Stomach (tissue), 9 donors: ENCODE measurements around the gene EIF3L. TPM values are rescaled to one million over a fixed set of nuclear protein-coding genes. Genes with fewer than 3 reads are reported as not detected.
A peak's percentile ranks its signal among the peaks of the same experiment; 100 is the strongest.

ENCODE experiments used
- DNase-seq, 2 donors: peaks; one replicate each; pipeline versions ENCODE4 v3.0.0 to v3.0.0-alpha.2; 2013 to 2019
- H3K27ac ChIP-seq, 5 donors: fragments of 200-600 bp in 4 of 5; sonication (generic) in 4 of 5; one replicate each; pipeline ENCODE4 v1.5.1; 2013 to 2019; ENCODE audit warnings: mild to moderate bottlenecking in 1 of 5, moderate library complexity in 1 of 5
- H3K27me3 ChIP-seq, 3 donors: fragments of 200-600 bp; sonication (generic); one replicate each; pipeline ENCODE4 v1.5.1; 2017 to 2019; ENCODE audit warnings: mixed run types in 1 of 3
- H3K36me3 ChIP-seq, 4 donors: fragments of 200-600 bp; sonication (generic); 1 replicate in 3 of 4; 2 replicates in 1 of 4; pipeline ENCODE4 v1.5.1; 2016 to 2019
- H3K4me1 ChIP-seq, 4 donors: fragments of 200-600 bp; sonication (generic); one replicate each; pipeline ENCODE4 v1.5.1; 2016 to 2019
- H3K4me3 ChIP-seq, 4 donors: fragments of 200-600 bp; sonication (generic) in 3 of 4; one replicate each; pipeline ENCODE4 v1.5.1; 2016 to 2019; ENCODE audit warnings: mild to moderate bottlenecking in 1 of 4
- H3K9me3 ChIP-seq, 4 donors: fragments of 200-600 bp; sonication (generic); one replicate each; pipeline ENCODE4 v1.5.1; 2016 to 2019
- CTCF ChIP-seq, 7 experiments: fragments of 450-650 bp in 4 of 7; fragments of 200-600 bp in 3 of 7; sonication (generic) in 3 of 7; IDR thresholded peaks; one replicate each; pipeline ENCODE4 v1.5.1; 2016 to 2019; ENCODE audit warnings: antibody characterized with exemption in 7 of 7, control low read depth in 2 of 7, mild to moderate bottlenecking in 1 of 7
- EP300 ChIP-seq: sonication (generic); formaldehyde crosslinking; IDR thresholded peaks from one replicate; pipeline ENCODE4 v1.6.1; 2017; ENCODE audit warnings: antibody characterized with exemption
- POLR2A ChIP-seq, 4 donors: fragments of 450-650 bp; IDR thresholded peaks; one replicate each; pipeline ENCODE4 v1.6.1; 2016; ENCODE audit warnings: antibody characterized with exemption in 4 of 4, control low read depth in 2 of 4, mild to moderate bottlenecking in 1 of 4, moderate library complexity in 1 of 4
- POLR2AphosphoS5 ChIP-seq, 3 donors: sonication (generic); formaldehyde crosslinking; IDR thresholded peaks; one replicate each; pipeline ENCODE4 v1.6.1; 2016; ENCODE audit warnings: antibody characterized with exemption in 3 of 3
- WGBS, 5 donors: extraction: QIAGEN DNeasy Blood & Tissue Kit in 3 of 5; methylation state at CpG; one replicate each; pipeline versions ENCODE4 v1.1.5 to v1.1.7; 2013 to 2018; 5-methylcytosine and 5-hydroxymethylcytosine counted together
- intact Hi-C: fragments of 100-400 bp; cut with DNase I; formaldehyde crosslinking; loops from one replicate; pipeline ENCODE4 v1.15.1; 2023; ENCODE audit warnings: low total_unique reads
- polyA plus RNA-seq, 3 donors: library from polyadenylated mRNA; stranded (reverse); fragments of 200-250 nt; gene quantifications; one replicate each; pipeline ENCODE4 v1.2.3, GENCODE V29; 2013
- total RNA-seq, 5 donors: library from RNA; depleted of rRNA; stranded (reverse); fragments of >200 nt; gene quantifications; one replicate each; pipeline versions ENCODE4 v1.1.0 to v1.2.3, GENCODE V29; 2014 to 2016
- donor health status: healthy with polysubstance abuse.
- donor health status: Bipolar disorder and iron deficiency.
- donor health status: healthy.

EIF3L gene
- total and polyA plus RNA-seq, 8 donors, result 254 to 657 (median 381) TPM

- Histone ChIP-seq H3K4me3 (no peak overlapping the region), H3K9me3 (no peaks in the 10 kb centered on the region), H3K36me3 (peaks cover 43 to 97% (median 97%) of the 10 kb centered on the region in 4 donors), H3K4me1 (peaks cover 4 to 13% (median 11%) of the 10 kb centered on the region in 4 donors), H3K27me3 (no peaks in the 10 kb centered on the region), H3K27ac (peak overlapping the region in 2 of 5 donors; percentile 5 to 26)
- intact Hi-C loops, result no loop called here
- no peak for DNase-seq
- 77 to 93% (median 78%) methylated on average over 4 of the region's 4 CpGs for WGBS, 5 donors
- TF ChIP-seq POLR2AphosphoS5 (IDR thresholded peaks at IDR 0.05) (no peak), EP300 (no peak), POLR2A (IDR thresholded peaks at IDR 0.05) (no peak), CTCF (IDR thresholded peaks at IDR 0.05) (no peak)
These were observed 68.8 kb downstream of the EIF3L start for GRCh38 chr22:37917874-37918548.

GRCh38 chr22:37918580-37919270, 69.5 kb downstream of the EIF3L start:
- H3K4me3 ChIP-seq, result no peak overlapping the region
- H3K27ac ChIP-seq, result peak overlapping the region in 1 of 5 donors; percentile 26
- intact Hi-C loops, result no loop called here
- H3K36me3 ChIP-seq, result peaks cover 37 to 97% (median 96%) of the 10 kb centered on the region in 4 donors
- WGBS, 5 donors, result 82 to 90% (median 86%) methylated on average over 18 to 25 of the region's 25 CpGs
- H3K27me3 ChIP-seq, result no peaks in the 10 kb centered on the region
- no peak for DNase-seq
- H3K4me1 ChIP-seq, result peaks cover 4 to 19% (median 17%) of the 10 kb centered on the region in 4 donors
- H3K9me3 ChIP-seq, result no peaks in the 10 kb centered on the region
- TF ChIP-seq CTCF (IDR thresholded peaks at IDR 0.05) (no peak), POLR2AphosphoS5 (IDR thresholded peaks at IDR 0.05) (no peak), EP300 (no peak), POLR2A (IDR thresholded peaks at IDR 0.05) (no peak)

GRCh38 chr22:37920126-37920525, 70.9 kb downstream of the EIF3L start:
- H3K36me3 ChIP-seq, result peaks cover 32 to 97% (median 94%) of the 10 kb centered on the region in 4 donors
- no peak for TF ChIP-seq POLR2AphosphoS5 (IDR thresholded peaks at IDR 0.05)
- no peak for TF ChIP-seq POLR2A (IDR thresholded peaks at IDR 0.05)
- no peak for TF ChIP-seq EP300
- no peak for TF ChIP-seq CTCF (IDR thresholded peaks at IDR 0.05)
- intact Hi-C loops, result no loop called here
- DNase-seq, result no peak
- H3K9me3 ChIP-seq, result no peaks in the 10 kb centered on the region
- H3K27me3 ChIP-seq, result no peaks in the 10 kb centered on the region
- no peak overlapping the region for H3K4me3 ChIP-seq
- H3K27ac ChIP-seq, result peak overlapping the region in 3 of 5 donors; percentile 15 to 56 (median 37)
- 72 to 85% (median 77%) methylated on average over 5 of the region's 5 CpGs for WGBS, 5 donors
- peaks cover 5 to 33% (median 30%) of the 10 kb centered on the region in 4 donors for H3K4me1 ChIP-seq

- Histone ChIP-seq H3K4me1 (peaks cover 15 to 51% (median 46%) of the 10 kb centered on the region in 4 donors), H3K27me3 (no peaks in the 10 kb centered on the region), H3K4me3 (no peak overlapping the region), H3K36me3 (peaks cover 43 to 97% (median 94%) of the 10 kb centered on the region in 4 donors), H3K9me3 (no peaks in the 10 kb centered on the region), H3K27ac (peak overlapping the region in 4 of 5 donors; percentile 10 to 56 (median 24))
- WGBS, 5 donors, result 58 to 90% (median 86%) methylated on average over 4 to 11 of the region's 11 CpGs
- TF ChIP-seq POLR2A (IDR thresholded peaks at IDR 0.05), result no peak
- no peak for TF ChIP-seq CTCF (IDR thresholded peaks at IDR 0.05)
- TF ChIP-seq POLR2AphosphoS5 (IDR thresholded peaks at IDR 0.05), result no peak
- TF ChIP-seq EP300, result no peak
- intact Hi-C loops, result no loop called here
- no peak for DNase-seq
These were observed 73.0 kb downstream of the EIF3L start for GRCh38 chr22:37922191-37922590.
